Umbilical cord (tissue), 2 donors: ENCODE results near the gene NCAM2. TPM values are rescaled to one million over a fixed set of nuclear protein-coding genes. Genes with fewer than 3 reads are reported as not detected.

Experiments
- DNase-seq: peaks from one replicate; pipeline ENCODE4 v3.0.0-alpha.2; 2015; ENCODE audit warnings: low spot score
- total RNA-seq: library from RNA; depleted of rRNA; stranded (reverse); fragments of >200 nt; gene quantifications from one replicate; pipeline ENCODE4 v1.2.3, GENCODE V29; 2014; ENCODE audit warnings: low replicate concordance; ENCODE audit not compliant: insufficient read depth

Gene NCAM2
- total RNA-seq, 1 donor from 2014 or later = 11.1 TPM

DNA sequence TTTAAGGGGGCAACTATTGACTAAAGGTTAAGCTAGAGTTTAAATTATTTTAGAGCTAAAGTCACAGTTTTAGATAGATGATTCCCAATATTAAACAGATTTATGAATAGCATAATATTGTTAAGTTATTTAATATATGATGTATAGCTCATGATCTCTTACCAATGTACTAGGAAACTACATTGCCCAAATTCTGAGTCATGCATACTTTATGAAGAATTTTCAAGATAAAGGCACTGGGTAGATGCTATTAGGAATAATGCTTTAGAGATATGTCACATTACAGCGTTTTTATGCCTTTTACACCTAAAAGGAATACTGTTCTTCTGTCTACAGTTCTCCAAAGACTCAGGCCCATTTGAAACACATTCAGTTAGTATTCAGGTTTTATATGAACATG lies 215.1 kb downstream of the NCAM2 start:
- peak; percentile 32 for DNase-seq

DNA sequence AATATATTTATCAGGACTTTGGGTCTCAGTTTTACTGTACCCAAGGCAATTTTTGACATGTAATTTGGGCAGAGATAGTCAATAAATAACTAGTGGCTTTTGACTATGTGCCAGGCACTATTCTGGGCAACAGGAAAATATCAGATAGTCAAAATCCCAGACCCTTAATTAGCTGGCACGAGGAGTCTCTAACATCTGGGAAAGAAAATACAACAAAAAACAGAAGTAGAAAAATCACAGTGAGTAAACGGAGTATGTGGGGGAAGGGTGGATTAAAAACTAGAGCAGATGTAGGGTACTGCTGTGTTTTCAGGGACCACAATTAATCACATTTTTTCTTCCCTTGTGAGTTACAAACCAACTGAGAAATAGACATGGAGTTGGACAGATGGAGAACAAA lies 217.8 kb downstream of the NCAM2 start:
- no peak for DNase-seq

DNA sequence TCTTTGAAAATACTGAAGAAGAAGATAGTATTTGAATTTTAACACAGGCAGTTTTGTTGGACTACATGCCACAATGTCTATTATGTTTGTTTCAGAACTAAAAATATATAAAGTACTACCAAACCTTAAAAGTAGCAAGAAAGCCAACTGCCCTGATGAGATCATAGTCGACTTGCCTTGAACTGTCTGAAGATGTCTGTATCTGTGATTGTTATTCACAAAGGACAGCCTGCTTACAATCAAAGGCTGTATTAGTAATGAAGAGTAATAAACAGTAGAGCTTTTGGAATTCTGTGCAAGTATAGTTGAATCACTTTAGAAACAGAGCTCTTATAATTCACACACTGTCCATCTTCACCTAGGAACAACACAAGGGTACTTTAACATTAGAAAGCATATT lies 228.3 kb downstream of the NCAM2 start:
- no peak for DNase-seq

DNA sequence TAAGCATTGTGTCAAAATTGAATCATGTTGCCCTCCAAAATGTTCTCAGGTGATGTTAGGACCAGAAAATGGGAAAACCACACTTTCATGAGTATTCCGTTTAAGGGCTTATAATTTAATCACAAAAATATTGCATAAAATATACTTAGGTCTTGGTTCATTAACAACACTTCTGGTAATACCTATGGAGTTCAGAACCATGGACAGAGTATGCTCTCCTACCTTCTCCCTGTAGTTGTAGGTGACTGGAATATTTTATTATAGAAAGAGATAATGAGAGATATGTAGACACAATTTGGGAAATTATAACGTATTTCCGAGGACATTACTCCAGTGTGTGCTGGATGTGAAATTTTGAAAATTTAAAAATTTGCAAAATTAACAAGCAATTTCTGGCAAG lies 232.5 kb downstream of the NCAM2 start:
- peak; percentile 23 for DNase-seq

DNA sequence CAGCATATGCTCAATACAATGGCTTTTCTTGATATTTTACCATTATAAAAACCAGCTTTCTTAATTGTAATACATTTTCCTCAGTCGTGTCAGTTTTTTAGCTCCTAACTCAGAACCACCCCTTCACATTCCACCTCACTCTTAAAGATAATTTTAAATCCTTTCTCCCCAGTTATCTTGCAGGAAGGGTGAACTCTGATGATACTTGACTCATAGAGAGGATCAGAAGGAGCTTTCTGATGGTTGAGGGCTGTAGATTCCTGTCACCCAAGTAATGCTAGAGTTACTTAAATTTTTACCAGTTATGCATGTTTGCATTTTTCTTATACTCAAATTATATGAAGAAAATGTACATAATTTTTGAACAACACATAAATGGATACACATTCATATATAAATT lies 233.7 kb downstream of the NCAM2 start:
- DNase-seq = peak; percentile 75

DNA sequence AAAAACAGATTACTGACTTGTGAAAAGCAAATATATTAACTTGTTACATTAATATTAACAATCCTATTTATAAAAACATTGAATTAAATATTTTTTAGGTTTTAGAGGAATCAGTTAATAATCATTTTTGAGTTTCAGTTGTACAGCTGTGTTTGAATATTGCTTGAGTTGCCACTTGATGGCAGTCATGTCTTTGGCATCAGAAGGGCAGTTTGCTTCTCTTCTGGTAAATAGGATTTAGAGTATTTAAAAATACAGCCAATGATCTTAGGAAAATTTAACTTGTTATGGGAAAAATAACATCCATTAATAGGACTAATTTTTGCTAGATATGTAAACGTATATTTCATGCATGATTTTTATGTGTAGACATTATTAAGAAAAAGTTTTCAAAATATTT lies 234.1 kb downstream of the NCAM2 start:
- peak; percentile 53 for DNase-seq

DNA sequence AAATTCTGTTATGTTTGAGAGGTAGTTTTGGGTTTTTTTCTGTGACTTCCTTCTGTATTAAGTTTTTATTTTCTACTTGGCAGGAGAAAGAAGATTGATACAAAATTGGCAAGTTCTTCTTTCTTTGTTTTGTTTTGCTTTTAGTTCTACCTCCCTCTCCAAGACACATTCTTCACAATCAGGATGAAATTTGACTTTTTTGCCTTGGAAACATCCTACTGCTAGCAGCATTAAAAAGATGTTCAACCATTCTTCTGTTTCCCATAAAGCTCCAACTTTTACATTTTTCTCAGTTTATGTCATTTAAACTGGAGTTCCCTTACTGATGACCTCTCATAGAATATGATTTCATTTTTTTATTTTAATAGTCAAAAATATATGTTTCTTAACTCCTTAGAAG lies 234.8 kb downstream of the NCAM2 start:
- peak; percentile 7 for DNase-seq

DNA sequence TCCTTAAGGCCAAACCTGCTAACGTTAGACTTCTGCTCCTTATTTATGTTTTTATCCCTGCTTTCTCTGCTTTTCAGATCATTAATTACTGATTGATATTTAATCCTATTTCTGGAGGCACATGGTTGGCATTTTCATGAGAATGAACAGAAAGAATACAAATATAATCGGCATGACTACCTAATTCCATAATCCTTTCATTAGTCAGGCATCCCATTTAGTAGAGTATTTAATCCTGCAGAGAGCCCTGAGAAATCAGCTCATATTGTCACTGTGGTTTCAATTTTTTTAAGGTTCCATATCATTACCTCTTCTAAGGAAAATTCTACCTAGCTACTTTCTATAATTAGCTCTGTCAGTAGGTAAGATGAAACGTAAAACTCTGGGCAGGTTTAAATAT lies 238.8 kb downstream of the NCAM2 start:
- no peak for DNase-seq

DNA sequence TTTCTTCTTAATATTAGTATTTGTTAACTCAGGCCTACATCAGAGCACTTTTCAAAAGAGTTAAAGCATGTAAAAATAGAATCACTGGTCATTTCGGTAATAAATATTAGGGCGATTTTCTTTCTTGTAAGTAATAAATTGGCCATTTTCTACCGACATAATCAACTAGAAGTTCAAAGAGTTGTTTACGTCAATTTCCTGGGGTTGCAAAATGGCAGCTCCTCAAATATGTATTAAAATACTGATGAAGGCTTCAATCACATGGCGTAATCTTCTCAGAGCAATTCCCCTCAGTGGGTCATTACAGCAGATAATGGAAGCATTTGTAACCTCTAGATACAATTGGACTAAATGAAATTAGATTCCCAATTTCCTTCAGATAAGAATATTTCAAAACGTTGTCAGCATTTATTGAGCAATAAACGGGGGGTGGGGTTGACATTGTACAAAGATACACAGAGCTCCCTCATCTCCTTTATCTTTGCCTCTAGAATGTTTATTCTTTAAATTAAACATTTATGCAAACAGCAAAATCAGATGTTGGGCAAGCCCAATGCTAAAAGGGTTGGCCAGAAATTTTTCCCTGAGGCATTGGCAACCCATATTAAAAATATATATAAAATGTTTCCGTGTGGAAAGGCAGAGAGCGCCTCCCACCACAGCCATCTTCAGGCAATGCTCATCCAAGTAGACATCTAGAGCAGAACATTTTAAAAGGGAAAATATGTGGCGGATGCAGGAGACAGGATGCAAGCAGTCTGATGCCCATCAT lies 240.6 kb downstream of the NCAM2 start:
- no peak for DNase-seq

DNA sequence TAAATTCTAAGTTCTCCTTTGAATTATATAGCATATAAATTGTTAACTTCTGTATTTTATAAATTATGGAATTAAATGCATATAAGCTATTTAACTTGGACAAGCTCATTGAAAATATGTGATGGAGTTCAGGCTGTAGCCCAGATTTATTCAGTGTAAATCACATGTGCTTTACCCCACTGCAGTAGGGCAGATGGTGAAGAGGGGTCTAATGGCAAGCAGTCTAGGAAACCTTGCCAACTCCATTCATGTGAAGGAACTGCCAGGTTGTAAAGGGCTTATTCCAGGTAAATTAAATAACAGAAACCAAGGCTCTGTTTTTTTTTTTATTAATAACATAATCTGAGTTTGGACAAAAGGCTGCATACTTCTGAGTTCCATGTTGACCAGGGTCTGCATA lies 243.2 kb downstream of the NCAM2 start:
- DNase-seq = no peak

DNA sequence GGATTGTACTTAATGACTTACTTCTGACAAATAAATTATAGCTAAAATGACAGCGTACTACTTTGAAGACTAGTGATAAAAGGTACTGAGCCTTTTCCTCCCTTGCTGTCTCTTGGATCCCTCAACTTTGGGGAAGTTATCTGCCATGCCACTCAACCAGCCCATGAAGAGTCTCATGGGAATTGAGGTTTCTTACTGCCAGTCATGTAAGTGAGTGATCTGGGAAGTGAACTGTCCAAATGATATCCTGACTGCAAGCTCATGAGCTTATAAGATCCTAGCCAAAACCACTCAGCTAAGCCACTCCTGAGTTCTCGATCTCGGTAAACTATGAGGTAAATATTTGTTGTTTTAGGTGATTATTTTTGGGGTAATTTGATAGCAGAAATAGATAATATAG lies 247.8 kb downstream of the NCAM2 start:
- DNase-seq = no peak

DNA sequence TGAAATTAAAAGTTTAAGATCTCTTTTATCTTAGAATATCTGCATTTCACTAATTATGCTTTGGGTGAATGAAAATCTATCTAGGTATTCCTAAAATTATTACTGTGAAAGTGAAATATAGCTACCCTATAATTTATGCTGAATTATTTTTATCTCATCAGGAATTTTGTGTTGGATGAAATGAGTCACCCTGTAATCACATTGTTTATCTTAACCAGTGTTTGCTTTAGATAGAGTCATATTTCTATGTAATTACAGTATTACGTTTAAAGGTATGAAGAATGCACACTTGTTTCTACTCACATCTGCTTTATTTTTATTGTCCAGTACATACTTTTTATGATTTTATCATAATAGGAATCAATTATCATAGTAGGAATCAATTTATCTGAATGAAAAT lies 249.2 kb downstream of the NCAM2 start:
- DNase-seq = no peak

DNA sequence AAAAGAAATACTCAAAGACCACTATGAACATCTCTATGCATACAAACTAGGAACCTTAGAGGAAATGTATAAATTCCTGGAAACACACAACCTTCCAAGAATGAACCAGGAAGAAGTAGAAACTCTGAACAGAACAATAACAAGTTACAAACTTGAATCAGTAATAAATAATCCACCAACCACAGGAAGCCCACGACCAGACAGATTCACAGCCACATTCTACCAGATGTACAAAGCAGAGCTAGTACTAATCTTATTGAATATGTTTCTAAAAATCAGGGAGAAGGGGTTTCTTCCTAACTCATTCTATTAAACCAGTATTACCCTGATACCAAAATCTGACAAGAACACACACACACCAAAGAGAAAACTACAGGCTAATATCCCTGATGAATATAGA lies 263.8 kb downstream of the NCAM2 start:
- no peak for DNase-seq

DNA sequence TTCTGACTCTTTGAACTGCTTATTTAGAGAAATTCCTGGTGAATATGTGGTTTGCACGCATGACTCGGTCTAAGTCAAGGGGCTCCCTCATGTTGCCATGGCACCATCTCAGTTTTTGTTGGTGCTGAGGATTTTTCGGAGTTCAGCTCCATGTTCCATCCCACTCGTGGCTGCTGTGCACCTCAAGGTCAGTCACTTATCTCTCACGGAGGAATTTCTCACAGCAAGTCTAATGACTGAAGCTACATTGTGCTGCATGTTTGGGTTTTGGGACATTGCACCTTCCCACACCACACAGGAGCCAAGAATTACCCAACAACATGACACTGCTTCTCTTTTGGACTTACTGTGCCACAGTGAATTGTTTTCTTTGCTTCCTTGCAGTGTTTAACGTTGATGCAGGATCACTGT lies 269.9 kb downstream of the NCAM2 start:
- no peak for DNase-seq

DNA sequence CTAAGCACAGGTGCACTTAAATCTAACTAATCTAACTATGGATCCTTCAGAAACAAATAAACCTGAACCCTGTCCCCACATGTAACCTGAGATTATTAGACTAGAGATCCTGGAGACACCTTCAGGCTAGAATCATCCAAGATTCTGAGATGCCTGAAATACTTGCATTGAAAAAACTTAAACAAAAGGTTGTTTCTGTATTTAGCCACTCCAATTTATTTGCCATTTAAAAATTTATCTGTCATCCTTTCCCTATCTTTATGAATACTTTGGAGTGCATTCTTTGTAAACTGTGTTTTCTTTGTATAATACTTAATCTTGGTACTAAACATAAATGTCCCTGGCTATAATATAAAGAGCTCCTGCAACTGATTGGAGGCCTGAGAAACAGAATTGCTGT lies 270.7 kb downstream of the NCAM2 start:
- no peak for DNase-seq

DNA sequence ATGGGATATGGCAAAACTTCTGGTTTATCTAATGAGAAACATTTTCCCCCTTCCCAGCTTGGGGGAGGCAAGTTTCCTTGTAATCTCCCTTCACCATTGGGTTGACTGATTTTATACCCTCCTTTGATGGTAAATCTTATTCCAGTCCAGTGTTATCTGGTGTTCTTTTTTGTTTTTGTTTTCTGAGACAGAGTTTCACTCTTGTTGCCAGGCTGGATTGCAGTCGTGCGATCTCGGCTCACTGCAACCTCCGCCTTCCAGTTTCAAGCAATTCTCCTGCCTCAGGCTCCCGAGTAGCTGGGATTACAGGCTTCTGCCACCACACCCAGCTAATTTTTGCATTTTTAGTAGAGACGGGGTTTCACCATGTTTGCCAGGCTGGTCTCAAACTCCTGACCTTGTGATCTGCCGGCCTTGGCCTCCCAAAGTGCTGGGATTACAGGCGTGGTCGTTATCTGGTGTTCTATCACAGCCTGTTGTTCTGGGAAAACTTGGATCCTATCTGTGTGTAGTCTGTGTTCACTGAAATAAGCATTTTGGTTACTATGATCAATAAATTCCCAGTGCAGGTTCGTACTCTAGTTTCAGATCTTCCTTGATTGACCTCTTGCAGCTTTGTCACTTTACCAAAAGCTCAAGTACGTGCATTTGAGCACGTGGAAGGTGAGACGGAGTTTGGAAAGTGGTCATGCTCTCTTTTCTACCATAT lies 281.1 kb downstream of the NCAM2 start:
- no peak for DNase-seq

DNA sequence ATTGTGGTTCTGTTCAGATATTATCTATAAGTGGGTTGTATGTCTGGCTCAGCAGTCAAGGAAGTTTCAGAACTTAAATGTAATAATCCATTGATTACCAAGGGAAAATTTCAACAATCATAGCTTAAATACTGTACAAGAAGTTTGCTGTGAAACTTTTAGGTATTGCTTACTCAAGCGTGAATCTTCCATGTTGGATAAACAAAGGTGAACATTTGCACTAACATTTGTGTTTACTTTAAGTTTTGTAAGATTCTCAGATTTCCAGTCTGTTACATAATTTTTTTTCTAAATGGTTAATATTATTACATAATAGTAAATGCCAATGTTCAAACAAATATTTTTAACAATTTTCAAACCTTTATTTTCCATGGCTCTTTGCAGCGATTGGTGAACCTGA lies 285.6 kb downstream of the NCAM2 start:
- no peak for DNase-seq

DNA sequence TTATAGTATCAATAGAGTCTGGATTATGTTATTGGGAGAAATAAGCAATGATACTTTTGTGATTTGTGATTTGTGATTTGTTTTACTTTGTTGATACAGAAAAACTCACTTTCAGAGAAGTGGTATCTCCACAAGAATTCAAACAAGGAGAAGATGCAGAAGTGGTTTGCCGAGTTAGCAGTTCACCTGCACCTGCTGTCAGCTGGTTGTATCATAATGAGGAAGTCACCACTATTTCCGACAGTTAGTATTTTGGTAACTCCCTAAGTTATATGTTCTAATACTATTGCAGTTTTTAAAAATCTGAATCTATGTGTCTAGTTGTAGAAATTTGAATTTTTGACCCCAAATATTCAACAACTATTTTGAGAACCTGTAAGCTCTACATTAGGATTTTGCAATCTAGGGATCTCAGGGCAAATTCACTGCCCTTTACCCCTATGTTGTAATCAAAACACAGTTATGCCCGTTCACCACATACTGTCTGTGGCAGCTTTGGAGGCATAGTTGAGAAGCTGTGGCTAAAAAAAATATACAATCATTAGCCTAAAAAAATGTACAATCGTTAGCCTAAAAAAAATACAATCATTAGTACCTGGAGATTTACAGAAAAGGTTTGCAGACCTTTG lies 288.1 kb downstream of the NCAM2 start:
- no peak for DNase-seq

DNA sequence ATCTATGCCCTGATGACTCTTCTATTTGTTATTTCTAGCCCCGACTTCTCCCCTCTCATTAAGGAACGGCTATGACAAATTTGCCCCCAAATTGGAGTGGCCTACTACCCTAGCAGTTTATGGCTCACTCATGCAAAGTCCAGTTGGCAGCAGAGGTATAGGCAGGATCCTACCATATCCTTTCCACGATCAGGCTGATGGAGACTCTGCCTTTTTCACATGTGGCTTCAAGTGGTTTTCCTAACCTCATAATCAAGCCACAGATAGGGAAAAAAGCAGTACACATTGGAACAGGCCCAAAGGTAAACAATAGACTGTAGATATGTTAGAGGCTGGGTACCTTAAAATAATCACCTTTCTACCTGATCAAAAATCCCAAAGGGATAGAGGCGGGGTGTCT lies 292.5 kb downstream of the NCAM2 start:
- no peak for DNase-seq

DNA sequence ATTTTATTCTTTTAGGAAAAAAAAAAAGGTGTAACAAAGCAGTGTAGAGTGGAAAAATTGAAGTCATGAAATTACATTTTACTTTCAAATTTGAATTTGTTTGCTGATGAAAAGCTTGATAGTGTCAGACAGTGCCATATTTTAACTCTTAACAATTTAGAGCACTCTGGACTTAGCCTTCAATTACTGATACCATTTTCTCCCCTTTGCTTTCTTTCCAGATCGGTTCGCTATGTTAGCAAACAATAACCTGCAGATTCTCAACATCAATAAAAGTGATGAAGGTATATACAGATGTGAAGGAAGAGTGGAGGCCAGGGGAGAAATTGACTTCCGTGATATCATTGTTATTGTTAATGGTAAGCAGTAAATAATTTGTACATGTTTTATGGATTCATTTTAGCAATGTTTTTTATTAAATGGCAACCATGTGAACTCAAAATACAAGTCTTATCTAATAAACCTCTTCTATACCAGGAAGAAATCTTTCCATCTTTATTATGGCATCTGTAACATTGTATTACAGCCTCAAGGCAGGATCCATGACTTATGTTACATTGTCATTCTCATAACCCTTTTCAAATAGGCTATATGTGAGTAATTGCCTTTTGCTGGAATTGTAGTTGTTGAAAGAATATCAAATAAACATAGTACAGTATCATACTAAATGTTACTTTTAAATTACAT lies 293.8 kb downstream of the NCAM2 start:
- DNase-seq = no peak

DNA sequence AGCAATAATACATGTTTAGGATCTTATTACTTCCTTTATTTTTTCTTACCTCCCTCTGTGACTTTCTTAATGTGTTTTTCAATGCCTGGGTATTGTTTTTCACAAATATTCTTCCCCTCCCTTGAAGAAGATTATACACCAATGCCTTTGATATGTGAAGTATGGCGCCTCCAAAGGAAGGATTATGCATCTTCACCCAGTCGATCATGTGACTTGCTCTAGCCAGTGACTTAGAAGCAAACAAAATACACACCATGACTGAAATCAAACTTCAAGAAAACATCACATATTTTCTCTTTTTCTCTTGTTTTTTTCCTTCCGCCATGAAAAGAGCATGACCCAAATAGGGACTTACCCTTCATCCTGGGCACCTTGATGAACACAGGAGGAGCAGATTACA lies 297.1 kb downstream of the NCAM2 start:
- no peak for DNase-seq

DNA sequence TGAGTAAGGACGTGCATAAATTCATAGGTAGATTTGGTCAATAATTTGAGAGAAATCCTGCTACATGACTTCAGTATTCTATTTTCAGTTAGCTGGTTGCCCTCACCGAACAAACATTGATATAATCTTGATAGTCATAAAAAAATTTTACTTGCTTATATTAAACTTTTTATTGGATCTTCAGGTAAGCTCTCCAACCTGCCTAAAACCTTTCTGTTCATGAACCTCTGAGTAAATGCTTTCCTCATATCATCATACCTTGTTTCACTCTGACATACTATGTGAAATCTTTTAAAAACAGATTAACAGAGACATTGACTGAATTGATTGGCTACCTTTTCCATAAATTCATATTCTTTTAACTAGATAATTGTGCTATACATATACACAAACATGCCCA lies 299.0 kb downstream of the NCAM2 start:
- DNase-seq = no peak
